GM15510 (cell line): ENCODE data around the gene ZNF48.

Experiments
- POLR2A ChIP-seq: IDR thresholded peaks from 3 replicates; pipeline ENCODE4 v1.6.1; 2011; ENCODE audit warnings: borderline replicate concordance; ENCODE audit not compliant: insufficient read length; ENCODE audit errors: extremely low read depth

ZNF48 gene

GRCh38 chr16:30370456-30371247 is 24.6 kb upstream of the ZNF48 start, which contains the start of gene TBC1D10B:
TBC1D10B (minus strand) TSS chr16:30370494; CDS start chr16:30370183, 311 bp downstream.
- no peak for TF ChIP-seq POLR2A

DNA sequence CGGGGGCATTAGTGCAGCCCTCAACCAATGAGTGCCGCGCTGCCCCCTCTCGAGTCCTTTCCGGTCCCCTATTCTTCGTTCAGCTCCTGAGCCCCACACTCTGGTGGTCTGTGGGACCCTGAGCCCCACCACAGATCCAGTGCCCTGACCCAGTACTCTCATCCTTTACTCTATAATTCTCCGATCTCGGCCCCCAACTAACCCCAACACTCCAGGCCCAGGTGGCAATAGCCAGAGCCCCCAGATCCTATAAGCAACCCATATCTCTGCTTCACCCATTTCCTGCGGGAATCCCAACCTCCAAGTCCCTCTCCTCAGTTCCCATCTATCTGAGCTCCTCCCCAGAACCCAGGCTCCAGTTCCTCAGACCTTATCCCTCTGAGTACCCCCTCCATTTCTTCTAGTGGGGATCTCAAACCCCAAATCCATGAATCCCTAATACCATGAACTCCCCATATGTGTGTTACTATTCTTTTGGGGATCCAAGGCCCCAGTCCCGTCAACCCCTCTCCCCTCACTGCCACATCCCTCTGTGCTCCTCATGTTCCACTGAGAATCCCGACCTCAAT is 23.9 kb upstream of the ZNF48 start:
- TF ChIP-seq POLR2A: peak; percentile 69

DNA sequence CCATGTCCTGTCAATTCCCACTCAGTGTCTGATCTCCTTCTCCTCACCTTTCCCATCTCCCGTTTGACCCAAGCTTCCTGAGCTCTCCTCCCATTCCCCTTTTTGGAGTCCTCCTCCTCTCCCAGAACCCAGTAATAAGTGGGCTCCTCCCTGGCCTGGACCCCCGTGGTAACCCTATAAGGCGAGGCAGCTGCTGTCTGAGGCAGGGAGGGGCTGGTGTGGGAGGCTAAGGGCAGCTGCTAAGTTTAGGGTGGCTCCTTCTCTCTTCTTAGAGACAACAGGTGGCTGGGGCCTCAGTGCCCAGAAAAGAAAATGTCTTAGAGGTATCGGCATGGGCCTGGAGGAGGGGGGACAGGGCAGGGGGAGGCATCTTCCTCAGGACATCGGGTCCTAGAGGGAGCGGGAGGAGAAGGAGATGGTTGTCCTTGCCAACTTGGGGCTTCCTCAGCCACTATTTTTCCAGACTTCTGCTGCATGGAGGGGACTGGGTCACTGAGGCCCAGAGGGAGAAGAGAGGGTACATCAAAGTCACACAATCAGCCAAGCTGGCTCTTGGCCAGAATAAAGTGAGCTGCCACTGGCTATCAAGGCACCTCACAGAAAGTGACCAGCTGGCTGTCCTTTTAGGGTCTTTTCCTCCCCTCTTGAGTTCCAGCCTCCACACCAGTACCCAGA is 23.0 kb upstream of the ZNF48 start:
- TF ChIP-seq POLR2A: no peak

DNA sequence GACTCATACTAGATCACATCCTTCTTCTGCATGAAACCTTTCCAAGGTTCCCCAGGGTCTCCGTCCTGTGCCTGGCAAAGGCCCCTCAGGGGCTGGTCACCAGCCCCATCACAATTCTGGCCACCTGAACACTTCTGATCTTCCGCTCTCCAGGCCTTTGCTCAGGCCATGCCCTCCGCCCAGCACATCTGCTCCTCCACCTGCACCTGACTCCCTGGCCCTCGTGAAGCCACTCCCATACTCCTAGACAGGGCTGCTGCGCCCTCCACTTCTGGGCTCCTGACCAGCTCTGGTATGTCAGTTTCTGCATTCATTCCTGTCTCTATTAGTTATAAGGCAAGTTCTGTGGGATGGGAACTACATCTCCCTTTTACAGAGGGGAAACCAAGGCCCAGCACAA is 22.5 kb upstream of the ZNF48 start:
- TF ChIP-seq POLR2A: no peak

GRCh38 chr16:30374538-30374937 is 20.7 kb upstream of the ZNF48 start, which contains the start of gene MYL11:
MYL11 (plus strand) TSS chr16:30374802; CDS start chr16:30374858, 56 bp downstream.
- no peak for TF ChIP-seq POLR2A

DNA sequence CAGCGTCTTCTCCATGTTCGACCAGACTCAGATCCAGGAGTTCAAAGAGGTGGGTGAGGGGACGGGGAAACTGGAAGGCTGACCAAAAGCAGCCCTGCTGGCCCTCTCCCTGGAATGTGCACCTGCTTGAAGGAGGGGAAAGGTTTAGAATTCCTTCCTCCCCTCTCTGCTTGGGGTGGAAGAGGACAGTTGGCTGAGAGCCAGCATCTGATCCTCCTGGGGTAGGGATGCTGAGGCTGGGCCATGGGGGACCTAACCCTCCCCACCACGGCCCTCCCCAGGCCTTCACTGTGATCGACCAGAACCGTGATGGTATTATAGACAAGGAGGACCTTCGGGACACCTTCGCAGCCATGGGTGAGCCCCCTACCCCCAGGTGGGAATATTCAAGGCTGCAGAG is 19.4 kb upstream of the ZNF48 start:
- TF ChIP-seq POLR2A: no peak

DNA sequence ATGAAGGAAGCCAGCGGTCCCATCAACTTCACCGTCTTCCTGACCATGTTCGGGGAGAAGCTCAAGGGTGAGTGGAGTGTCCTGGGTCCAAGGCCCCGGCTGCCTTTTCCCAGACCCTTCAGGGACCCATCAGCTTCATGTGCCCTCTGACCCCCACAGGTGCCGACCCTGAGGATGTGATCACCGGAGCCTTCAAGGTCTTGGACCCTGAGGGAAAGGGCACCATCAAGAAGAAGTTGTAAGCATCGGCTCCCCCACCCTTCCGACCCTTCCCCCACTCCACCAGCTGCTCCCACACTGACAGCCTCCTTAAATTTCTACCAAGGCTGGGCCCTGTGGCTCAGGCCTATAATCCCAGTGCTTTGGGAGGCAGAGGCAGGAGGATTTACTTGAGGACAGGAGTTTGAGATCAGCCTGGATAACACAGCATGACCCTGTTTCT is 18.7 kb upstream of the ZNF48 start:
- no peak for TF ChIP-seq POLR2A

DNA sequence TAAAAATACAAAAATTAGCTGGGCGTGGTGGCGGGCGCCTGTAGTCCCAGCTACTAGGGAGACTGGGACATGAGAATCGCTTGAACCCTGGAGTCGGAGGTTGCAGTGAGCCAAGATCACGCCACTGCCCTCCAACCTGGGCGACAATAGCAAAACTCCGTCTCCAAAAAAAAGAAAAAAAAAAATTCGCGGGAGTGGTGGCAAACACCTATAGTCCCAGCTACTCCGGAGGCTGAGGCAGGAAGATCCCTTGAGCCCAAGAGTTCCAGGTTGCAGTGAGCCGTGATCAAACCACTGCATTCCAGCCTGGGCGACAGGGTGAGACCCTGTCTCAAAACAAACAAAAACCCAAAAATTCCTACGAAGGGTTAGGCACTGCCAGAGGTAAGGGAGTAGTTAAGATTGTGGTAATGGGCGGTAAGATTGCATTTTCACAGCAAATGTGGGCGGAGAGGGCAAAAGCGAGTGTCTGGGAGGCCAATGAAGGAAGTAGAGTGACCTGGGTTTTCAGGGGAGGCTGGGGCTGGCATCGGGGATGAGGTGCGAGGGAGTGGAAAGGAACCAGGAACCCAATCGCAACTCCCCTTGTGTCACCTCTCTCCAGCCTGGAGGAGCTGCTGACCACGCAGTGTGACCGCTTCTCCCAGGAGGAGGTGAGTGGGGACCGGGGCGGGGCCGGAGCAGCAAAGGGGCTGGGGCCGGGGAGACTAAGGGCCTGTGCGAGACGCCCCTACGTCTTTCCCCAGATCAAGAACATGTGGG is 18.0 kb upstream of the ZNF48 start:
- no peak for TF ChIP-seq POLR2A

DNA sequence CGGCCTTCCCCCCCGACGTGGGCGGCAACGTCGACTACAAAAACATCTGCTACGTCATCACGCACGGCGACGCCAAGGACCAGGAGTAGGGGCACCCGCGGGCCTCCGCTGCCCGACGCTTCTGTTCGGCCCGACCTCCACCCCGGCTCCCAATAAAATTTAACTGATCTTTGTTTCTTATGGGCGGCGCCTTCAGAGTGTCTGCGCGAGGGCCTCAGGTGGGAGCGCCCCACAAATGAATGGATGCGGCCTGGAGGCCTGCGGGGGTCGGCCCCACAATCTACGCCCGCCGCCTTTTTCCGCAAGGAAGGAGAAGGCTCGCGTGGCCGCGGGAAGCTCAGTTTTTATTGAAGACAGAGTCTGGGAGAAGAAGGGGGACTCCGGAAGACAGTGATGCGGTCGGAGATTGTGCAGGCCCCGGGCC is 17.4 kb upstream of the ZNF48 start:
- peak; percentile 39 for TF ChIP-seq POLR2A

GRCh38 chr16:30378236-30379157 is 16.7 kb upstream of the ZNF48 start:
- TF ChIP-seq POLR2A: peak; percentile 72

DNA sequence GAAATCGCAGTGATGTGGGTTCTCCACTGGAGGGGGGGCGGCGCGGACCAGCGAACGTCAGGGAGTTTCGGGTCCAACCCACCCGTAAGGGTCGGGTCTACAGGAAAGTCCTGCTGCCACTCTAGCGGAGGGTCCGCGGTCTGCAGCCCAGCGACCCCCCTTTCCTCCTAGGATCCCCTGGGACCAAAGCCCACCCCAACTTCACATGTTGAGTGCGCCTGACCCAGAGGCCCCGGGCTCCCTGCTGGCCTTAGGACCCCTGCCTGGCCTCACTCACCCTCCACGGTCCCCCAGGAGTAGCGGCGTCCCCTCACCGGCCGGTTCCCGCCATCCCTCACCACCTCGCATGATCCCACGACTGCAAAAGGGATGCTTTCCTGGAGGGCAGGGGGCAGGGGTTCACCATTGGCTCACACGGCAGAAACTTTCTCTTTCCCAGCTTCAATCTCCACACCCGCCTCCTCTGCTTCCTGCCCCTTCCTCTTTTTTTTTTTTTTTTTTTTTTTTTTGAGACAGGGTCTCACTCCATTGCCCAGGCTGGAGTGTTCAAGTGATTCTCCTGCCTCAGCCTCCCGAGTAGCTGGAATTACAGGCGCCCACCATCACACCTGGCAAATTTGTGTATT is 15.9 kb upstream of the ZNF48 start:
- no peak for TF ChIP-seq POLR2A

- TF ChIP-seq POLR2A: no peak
Observed at GRCh38 chr16:30380072-30380802, 15.0 kb upstream of the ZNF48 start.

DNA sequence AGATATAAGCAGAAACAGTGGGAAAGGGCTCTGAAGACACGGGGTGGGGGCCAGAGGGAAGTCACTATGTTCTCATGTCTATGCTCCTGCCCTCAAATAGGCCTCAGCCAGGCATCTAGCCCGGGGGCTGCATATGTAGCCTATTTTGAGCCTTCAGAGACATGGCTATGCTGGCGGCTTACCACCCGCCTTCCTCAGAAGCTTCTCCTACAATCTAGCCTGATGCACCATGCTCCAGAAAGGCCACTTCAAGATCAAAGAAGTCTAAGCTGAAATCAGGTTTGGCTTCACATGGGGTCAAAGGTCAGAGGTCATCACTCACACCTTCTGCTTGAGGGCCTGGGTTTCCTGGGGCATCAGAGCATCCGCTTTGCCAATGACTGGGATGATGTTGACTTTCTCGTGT is 14.4 kb upstream of the ZNF48 start:
- TF ChIP-seq POLR2A: no peak
